CD4-positive, alpha-beta T cell treated with Interleukin-6 at 100 ng/mL for 8 hours (primary cell): ENCODE results near the gene PTPRB.

Experiments used
- DNase-seq: peaks from one replicate; pipeline ENCODE4 v3.0.0-alpha.2; 2020; ENCODE audit warnings: mixed read lengths, low spot score

Gene PTPRB

GRCh38 chr12:70643939-70644338 lies 6.7 kb upstream of the PTPRB start:
- no peak for DNase-seq

GRCh38 chr12:70641691-70642090 lies 4.5 kb upstream of the PTPRB start:
- no peak for DNase-seq

- DNase-seq, result no peak
Measured at GRCh38 chr12:70640901-70641300, 3.7 kb upstream of the PTPRB start.

GRCh38 chr12:70639535-70639934 lies 2.3 kb upstream of the PTPRB start:
- DNase-seq, result no peak

GRCh38 chr12:70638639-70639360 lies 1.6 kb upstream of the PTPRB start:
- DNase-seq, result no peak

- DNase-seq, result no peak
Measured at GRCh38 chr12:70635755-70636154, 1.5 kb downstream of the PTPRB start.

GRCh38 chr12:70628701-70629480 lies 8.3 kb downstream of the PTPRB start:
- no peak for DNase-seq

GRCh38 chr12:70627677-70628076 lies 9.6 kb downstream of the PTPRB start:
- no peak for DNase-seq

GRCh38 chr12:70626180-70626579 lies 11.0 kb downstream of the PTPRB start:
- DNase-seq, result no peak

GRCh38 chr12:70619471-70620152 lies 17.6 kb downstream of the PTPRB start:
- DNase-seq, result no peak

GRCh38 chr12:70618371-70618770 lies 18.9 kb downstream of the PTPRB start:
- DNase-seq, result no peak

GRCh38 chr12:70617450-70617849 lies 19.8 kb downstream of the PTPRB start:
- DNase-seq, result no peak

GRCh38 chr12:70615174-70615866 lies 21.9 kb downstream of the PTPRB start:
- DNase-seq, result no peak

- DNase-seq, result no peak
Measured at GRCh38 chr12:70609739-70610491, 27.3 kb downstream of the PTPRB start.

GRCh38 chr12:70609203-70609602 lies 28.0 kb downstream of the PTPRB start:
- no peak for DNase-seq

GRCh38 chr12:70608184-70608583 lies 29.0 kb downstream of the PTPRB start:
- no peak for DNase-seq

GRCh38 chr12:70607107-70607506 lies 30.1 kb downstream of the PTPRB start:
- no peak for DNase-seq

- no peak for DNase-seq
Measured at GRCh38 chr12:70605976-70606375, 31.3 kb downstream of the PTPRB start.

GRCh38 chr12:70604662-70605061 lies 32.6 kb downstream of the PTPRB start:
- no peak for DNase-seq

- DNase-seq, result no peak
Measured at GRCh38 chr12:70603044-70603443, 34.2 kb downstream of the PTPRB start.

GRCh38 chr12:70598467-70599193 lies 38.6 kb downstream of the PTPRB start:
- DNase-seq, result no peak
